ENCODE measurements around the gene ASNSD1. TPM values are rescaled to one million over a fixed set of nuclear protein-coding genes. Genes with fewer than 3 reads are reported as not detected.

The ASNSD1 gene
- total RNA-seq, 1 donor from 2014 or later, result 37.5 TPM

Other genes starting within 250 kb of the ASNSD1 start
- 58.2 to 61.4 TPM (median 60.7 TPM) in 3 replicates for gene WDR75, start 220.0 kb upstream of the ASNSD1 start, total RNA-seq
- 152 to 156 TPM (median 154 TPM) in 3 replicates for gene SLC40A1, start 80.7 kb upstream of the ASNSD1 start, total RNA-seq
- 13.4 to 14.6 TPM (median 13.9 TPM) in 3 replicates for gene ANKAR, start 13.2 kb downstream of the ASNSD1 start, total RNA-seq
- 10.7 to 11.3 TPM (median 10.9 TPM) in 3 replicates for gene OSGEPL1, start 101.3 kb downstream of the ASNSD1 start, total RNA-seq
- 67.8 to 84.7 TPM (median 73.3 TPM) in 3 replicates for gene ORMDL1, start 122.9 kb downstream of the ASNSD1 start, total RNA-seq
- 50.3 to 50.5 TPM (median 50.3 TPM) in 3 replicates for gene PMS1, start 123.0 kb downstream of the ASNSD1 start, total RNA-seq

Measured in mesothelial cell of epicardium (in vitro differentiated cells).